Panc1 (cell line): ENCODE data around the gene PPP4C.

ENCODE experiments used
- CTCF ChIP-seq: fragments of 450-650 bp; IDR thresholded peaks from 2 replicates; pipeline ENCODE4 v1.5.1; 2017; ENCODE audit warnings: mild to moderate bottlenecking
- SIN3A ChIP-seq: IDR thresholded peaks from 2 replicates; pipeline ENCODE4 v1.6.1; 2012; ENCODE audit warnings: low read depth, mild to moderate bottlenecking, low read length, moderate library complexity, borderline replicate concordance; ENCODE audit not compliant: insufficient read depth

- TF ChIP-seq SIN3A, result no peak
- TF ChIP-seq CTCF, result no peak
Measured at GRCh38 chr16:30070490-30070889, 5.3 kb upstream of the PPP4C start.
